Activated CD8-positive, alpha-beta memory T cell treated with anti-CD3 and anti-CD28 coated beads for 48 hours (primary cell): ENCODE data around the gene NAGLU.
"Not testable (repeated sequence)": the region's sequence is repeated elsewhere in the genome, so short reads cannot be mapped to it uniquely, and the experiment has no call there.

Source experiments
- DNase-seq, 3 experiments: peaks; one replicate each; pipeline ENCODE4 v3.0.0-alpha.2; 2020; ENCODE audit warnings: low read depth in 2 of 3, low spot score in 2 of 3

NAGLU gene

DNA sequence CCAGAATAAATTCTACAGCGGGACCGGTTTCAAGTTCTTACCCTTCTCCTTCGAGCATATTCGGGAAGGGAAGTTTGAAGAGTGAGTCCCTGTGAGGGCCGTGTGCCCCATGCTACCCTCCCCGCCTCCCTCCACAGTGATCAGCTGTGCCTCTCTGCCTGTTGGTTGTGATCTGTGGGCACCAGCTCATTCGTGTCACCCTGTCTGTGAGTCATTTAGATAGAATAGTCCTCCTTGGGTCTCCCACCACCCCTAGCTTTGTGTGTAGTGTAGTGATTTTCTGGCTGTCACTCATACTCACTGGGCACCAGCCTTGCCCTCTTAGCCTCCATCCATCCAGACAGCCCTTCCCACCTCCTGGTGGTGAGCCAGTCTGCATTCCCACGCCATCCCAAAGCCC, 15.0 kb upstream of the NAGLU start:
- no peak for DNase-seq

DNA sequence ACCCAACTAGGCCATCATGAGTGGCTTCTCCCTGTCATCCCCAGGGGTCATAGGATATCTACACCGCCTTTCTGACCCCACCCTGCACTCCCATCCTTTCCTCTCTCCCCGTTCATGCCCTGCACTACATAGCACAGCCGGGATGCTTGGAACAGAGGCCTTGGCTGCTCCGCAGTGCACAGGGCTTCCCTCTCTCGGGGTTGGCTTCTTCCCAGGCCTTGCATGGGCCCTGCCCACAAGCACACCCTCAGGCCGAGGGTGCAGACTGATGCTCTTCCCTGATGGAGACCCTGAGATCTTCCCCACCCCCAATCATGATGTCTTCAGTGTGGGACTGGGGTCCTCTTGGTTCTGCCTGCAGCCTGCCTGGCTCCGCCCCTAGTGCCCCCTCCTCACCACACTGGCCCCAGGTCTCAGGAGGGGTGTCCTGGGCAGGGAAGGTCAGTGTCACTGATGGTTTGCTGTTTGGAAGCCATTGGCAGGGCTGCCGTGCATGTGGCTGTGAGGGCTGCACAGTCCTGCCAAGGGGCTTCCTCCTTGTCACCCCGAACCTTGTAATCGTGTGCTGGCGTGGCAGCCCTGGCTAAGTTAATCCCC, 14.3 kb upstream of the NAGLU start:
- no peak for DNase-seq

DNA sequence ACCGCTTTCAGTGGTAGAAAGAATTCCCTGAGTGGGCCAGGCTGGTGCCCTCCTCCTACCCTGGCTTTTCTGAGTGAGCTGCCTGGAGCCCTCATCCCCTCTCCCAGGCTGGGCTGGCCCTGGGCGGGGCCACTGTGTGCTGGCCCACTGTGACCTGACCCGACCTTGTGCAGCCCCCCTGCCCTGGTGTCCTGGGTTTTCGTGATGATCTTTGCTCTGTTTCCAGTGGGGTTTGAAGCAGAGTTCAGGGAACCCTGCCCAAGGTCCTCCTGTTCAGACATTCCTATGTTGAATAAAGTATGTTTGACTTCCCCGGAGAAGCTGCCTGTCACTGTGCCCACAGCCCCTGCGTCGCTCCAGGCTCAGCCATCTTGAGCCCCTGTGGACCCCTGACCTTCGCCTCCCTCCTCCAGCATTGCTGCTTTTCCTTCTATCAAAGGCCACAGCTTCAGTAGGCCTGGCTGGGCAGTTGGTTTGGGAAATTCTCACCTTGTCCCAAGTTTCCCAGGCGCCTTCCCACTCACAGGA, 13.7 kb upstream of the NAGLU start:
- DNase-seq: no peak

GRCh38 chr17:42522798-42523278, 13.2 kb upstream of the NAGLU start:
- DNase-seq: no peak

DNA sequence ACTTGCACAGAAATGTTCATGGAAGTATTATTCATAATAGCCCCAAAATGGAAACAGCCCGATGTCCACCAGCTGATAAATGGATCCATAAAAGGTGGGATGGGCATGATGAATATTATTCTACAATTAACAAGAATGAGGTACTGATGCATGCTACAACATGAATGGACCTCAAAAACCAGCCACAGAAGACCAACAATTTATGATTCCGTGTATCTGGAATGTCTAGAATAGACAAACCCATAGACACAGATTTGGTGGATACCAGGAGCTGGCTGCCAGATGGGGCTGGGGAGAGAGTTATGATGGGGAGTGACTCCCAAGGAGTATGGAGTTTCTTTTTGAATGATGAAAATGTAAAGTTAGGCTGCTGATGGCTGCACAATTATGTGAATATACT, 10.8 kb upstream of the NAGLU start:
- DNase-seq: no peak

DNA sequence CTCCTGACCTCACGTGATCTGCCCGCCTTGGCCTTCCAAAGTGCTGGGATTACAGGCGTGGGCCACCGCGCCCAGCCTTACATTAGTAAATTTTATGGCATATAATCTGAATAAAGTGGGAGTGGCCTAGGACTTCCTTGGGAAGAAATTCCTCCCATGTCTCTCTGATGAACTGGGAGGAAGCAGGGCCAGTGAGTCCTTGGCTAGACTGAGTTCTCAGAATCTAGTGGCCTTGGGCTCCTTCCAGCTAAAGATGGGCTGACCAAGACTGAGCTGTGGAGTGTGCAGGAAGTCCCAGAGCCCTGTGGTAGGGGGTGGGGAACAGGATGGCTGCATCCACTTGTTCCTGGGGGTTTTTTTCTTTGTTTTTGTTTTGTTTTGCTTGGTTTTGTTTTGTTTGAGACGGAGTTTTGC, 10.0 kb upstream of the NAGLU start:
- DNase-seq: no peak

GRCh38 chr17:42527932-42528331, 8.1 kb upstream of the NAGLU start:
- no peak for DNase-seq

DNA sequence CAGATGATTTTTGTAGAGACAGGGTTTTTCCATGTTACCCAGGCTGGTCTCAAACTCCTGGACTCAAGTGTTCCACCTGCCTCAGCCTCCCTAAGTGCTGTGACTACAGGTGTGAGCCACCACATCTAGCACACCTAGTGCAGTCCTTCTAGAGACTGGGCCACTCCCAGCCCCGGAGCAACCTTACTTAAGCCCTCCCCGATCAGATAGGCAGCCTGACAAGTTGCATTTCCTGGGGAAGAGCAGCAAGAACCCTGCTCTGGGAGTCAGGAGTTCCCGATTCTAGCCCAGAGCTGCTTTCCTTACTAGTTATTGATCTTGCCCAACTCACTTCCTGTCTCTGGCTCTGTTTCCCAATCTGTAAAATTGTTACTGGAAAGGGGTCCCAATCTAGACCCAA, 7.0 kb upstream of the NAGLU start:
- no peak for DNase-seq

DNA sequence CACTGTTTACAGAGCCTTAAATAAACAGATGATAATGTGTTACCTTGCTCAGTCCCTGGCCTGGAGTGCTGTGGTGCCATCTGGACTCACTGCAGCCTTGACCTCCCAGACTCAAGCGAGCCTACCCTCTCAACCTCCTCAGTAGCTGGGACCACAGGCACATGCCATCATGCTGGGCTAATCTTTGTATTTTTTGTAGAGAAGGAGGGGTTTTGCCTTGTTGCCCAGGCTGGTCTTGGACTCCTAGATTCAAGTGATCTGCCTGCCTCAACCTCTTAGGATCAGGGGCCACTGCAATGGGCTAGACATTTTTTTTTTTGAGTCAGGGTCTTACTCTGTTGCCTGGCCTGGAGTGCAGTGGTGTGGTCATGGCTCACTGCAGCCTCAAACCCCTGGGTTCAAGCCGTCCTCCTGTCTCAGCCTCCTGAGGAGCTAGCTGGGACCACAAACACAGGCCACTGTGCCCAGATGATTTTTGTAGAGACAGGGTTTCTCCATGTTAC, 5.0 kb upstream of the NAGLU start:
- DNase-seq: no peak

DNA sequence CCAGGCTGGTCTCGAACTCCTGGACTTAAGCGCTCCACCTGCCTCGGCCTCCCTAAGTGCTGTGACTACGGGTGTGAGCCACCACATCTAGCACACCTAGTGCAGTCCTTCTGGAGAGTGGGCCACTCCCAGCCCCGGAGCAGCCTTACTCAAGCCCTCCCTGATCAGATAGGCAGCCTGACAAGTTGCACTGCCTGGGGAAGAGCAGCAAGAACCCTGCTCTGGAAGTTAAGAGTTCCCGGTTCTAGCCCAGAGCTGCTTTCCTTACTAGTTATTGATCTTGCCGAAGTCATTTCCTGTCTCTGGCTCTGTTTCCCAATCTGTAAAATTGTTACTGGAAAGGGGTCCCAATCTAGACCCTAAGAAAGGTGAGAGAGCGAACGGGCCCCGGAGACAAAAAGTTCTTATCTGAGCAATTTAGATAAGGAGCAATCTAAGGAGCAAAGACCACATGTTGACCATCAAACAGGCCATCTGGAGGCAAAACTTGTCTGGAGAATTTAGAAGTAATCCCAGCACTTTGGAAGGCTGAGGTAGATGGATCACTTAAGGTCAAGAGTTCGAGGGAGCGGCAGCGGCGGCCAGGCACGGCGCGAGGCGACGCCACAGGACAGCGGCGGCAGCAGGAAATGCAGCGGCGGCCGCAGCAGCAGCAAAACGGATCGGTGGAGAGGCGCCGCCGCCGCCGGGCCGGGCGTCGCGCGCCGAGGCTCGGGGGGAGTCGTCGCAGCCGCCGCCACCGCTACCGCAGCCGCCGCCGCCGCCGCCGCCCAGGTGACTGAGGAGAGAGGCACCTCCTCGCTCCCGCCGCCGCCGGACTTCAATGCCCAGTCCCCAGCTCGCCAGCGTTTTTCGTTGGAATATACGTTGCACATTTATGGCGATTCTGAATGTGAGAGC, 4.3 kb upstream of the NAGLU start:
- DNase-seq: peak in 1 of 3 experiments; percentile 39

DNA sequence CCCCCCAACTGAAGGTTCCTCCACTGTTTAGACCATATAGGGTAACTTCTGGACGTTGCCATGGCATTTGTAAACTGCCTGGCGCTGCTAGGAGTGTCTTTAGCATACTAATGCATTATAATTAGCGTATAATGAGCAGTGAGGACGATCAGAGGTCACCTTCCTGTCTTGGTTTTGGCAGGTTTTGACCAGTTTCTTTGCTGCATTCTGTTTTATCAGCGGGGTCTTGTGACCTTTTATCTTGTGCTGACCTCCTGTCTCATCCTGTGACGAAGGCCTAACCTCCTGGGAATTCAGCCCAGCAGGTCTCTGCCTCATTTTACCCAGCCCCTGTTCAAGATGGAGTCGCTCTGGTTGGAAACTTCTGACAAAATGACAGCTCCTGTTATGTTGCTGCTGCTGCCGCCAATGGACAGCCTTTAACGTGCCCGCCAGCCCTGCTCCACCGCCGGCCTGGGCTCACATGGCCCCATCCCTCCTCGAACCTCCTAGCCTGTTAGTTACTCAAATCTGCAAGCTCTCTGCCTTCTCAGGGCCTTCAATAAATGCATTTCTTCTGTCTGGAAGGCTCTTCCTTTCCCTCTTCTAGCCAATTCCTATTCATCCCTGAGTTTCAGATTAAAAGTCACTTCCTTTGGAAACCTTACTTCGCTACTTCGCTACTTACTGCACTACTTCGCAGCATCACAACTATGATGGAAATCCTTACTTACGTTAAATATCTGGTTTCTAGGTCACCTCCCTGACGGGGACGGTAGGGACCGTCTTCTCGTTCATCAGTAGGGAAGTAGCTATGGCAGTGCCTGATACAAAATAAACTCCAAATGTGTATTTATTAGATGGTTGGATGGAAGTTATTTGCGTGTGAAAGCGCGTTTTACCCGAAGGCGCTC, 640 bp upstream of the NAGLU start:
- DNase-seq: no peak

GRCh38 chr17:42536372-42537155, 523 bp downstream of the NAGLU start:
- peak; percentile 45 to 62 (median 60) for DNase-seq

GRCh38 chr17:42537156-42537805, 1.2 kb downstream of the NAGLU start:
- DNase-seq: no peak

DNA sequence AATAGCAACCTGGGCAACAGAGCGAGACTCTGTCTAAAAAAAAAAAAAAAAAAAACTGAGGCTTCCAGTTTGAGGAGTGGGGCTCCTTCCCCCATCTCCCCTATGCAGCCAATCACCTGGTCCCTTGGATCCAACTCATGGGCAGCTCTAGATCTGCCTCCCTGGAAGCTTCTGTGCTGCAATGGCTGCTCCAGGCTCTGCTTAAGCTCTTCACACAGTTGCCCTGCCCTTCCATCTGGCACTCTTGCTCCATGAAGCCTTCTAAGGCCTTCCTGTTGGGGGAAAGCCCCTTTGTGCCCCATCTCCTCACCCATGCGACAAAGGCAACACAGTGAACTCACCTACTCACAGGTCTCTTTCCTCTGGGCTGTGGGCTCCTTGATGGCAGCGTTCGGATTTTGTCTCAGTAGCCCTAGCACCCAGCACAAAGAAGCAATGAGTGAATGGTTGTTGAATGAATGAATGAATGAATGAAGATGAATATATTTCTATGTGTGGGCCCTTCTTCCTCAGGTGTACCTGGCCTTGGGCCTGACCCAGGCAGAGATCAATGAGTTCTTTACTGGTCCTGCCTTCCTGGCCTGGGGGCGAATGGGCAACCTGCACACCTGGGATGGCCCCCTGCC, 1.9 kb downstream of the NAGLU start:
- no peak for DNase-seq

DNA sequence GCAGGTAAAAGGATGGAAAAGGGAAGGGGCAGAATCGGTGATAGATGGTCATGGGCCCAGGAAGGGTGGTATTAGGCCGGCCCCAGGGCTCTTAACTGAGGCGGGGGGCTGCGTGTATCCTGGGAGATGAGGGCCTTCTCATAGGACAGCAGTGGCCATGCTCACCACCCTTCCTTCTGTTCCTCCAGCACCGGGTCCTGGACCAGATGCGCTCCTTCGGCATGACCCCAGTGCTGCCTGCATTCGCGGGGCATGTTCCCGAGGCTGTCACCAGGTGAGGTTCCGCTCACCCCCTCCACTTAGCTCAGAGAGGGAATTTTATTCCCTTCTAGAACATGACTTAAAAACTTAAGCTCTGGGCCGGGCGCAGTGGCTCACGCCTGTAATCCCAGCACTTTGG, 2.4 kb downstream of the NAGLU start:
- no peak for DNase-seq

- DNase-seq: not testable (repeated sequence)
Measured at GRCh38 chr17:42540558-42540957, 4.5 kb downstream of the NAGLU start.

GRCh38 chr17:42541041-42541833, 5.2 kb downstream of the NAGLU start:
- no peak for DNase-seq
